Measurements from ENCODE around the gene SIT1. TPM values are rescaled to one million over a fixed set of nuclear protein-coding genes. Genes with fewer than 3 reads are reported as not detected.

SIT1 gene
- total RNA-seq, 2 donors from 2014 or later = 0.18 to 0.68 TPM

DNA sequence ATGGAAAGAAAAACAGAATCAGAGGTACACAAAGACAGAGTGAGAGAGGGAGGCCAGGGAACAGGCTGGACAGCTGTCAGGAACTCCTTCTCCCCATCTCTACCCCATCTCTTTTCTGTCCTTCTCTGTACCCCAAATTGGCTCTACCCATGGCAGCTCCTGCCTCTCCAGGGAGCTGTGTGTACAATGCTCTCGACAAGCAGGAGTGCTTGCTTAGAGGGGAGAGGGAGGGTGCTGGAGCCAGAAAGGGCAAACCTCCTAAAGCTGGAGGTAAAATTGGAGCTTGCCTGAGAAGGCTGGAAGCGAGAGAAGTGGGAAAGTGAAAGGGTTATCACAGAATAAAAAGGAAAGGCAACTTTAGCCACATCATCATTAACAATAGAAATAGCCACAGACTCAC is 32.6 kb upstream of the SIT1 start:
- TF ChIP-seq, protein P1, sequence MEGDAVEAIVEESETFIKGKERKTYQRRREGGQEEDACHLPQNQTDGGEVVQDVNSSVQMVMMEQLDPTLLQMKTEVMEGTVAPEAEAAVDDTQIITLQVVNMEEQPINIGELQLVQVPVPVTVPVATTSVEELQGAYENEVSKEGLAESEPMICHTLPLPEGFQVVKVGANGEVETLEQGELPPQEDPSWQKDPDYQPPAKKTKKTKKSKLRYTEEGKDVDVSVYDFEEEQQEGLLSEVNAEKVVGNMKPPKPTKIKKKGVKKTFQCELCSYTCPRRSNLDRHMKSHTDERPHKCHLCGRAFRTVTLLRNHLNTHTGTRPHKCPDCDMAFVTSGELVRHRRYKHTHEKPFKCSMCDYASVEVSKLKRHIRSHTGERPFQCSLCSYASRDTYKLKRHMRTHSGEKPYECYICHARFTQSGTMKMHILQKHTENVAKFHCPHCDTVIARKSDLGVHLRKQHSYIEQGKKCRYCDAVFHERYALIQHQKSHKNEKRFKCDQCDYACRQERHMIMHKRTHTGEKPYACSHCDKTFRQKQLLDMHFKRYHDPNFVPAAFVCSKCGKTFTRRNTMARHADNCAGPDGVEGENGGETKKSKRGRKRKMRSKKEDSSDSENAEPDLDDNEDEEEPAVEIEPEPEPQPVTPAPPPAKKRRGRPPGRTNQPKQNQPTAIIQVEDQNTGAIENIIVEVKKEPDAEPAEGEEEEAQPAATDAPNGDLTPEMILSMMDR (IDR thresholded peaks at IDR 0.05) = no peak
- TF ChIP-seq POLR2A (IDR thresholded peaks at IDR 0.05) (no peak), POLR2AphosphoS5 (IDR thresholded peaks at IDR 0.05) (no peak)
- Histone ChIP-seq H3K4me1 (replicated peaks) (no peaks in the 10 kb centered on the region), H3K9me3 (no peaks in the 10 kb centered on the region), H3K27me3 (replicated peaks; ENCODE audit: insufficient read depth) (no peaks in the 10 kb centered on the region), H3K4me3 (no peak overlapping the region), H3K27ac (no peak overlapping the region), H3K36me3 (no peaks in the 10 kb centered on the region)
- DNase-seq (ENCODE audit: low spot score) = no peak
- 66% methylated on average over 2 of the region's 2 CpGs for WGBS
- intact Hi-C loops (cut with DNase I) = no loop called here

DNA sequence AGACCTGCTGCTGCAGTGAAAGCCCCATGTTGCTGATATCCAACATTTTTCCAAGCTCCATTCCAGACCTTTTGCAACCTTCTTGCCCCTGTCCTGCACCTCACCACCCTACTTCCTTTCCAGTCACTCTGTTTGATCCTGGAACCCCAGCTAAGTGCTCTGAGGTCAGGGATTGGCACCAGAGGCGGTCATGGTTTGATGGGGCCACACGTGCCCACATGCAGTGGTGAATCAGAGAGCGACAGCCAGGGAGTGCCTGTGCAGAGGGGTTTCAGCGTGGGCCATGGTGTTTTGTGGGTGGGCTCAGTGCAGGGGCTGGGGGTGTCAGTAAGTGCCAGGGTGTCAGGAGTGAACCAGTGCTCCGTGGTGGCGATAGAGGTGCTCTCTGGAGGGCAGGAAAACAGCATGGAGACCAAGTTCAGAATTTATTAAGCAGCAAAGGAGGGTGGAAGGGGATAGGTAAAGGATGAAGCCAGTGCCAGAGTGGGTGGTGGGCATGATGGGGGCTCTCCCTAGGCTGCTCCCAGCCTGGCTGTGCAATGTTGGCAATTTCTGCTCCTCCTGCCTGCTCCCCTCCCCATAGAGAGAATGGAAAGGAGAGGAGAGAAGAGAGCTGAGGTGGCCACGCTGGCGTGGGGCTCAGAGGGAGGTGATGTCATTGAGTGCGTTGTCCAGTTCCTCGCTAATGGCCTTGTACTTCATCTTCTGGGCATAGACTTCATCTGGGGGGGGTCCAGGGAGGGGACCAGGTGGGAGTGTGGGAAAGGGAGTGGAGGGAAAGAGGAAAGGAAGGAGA is 32.0 kb upstream of the SIT1 start:
- no peaks in the 10 kb centered on the region for H3K4me1 ChIP-seq (replicated peaks)
- TF ChIP-seq POLR2AphosphoS5 (IDR thresholded peaks at IDR 0.05) = no peak
- no peak for TF ChIP-seq POLR2A (IDR thresholded peaks at IDR 0.05)
- TF ChIP-seq, protein P1 (IDR thresholded peaks at IDR 0.05) = no peak
- DNase-seq (ENCODE audit: low spot score) = no peak
- H3K4me3 ChIP-seq = no peak overlapping the region
- no peaks in the 10 kb centered on the region for H3K27me3 ChIP-seq (replicated peaks; ENCODE audit: insufficient read depth)
- no peak overlapping the region for H3K27ac ChIP-seq
- H3K9me3 ChIP-seq = no peaks in the 10 kb centered on the region
- WGBS = 74% methylated on average over 10 of the region's 10 CpGs
- no peaks in the 10 kb centered on the region for H3K36me3 ChIP-seq
- intact Hi-C loops (cut with DNase I) = no loop called here

GRCh38 chr9:35682051-35682450 is 31.3 kb upstream of the SIT1 start:
- H3K27me3 ChIP-seq (replicated peaks; ENCODE audit: insufficient read depth) = no peaks in the 10 kb centered on the region
- DNase-seq (ENCODE audit: low spot score) = no peak
- H3K9me3 ChIP-seq = no peaks in the 10 kb centered on the region
- no peak overlapping the region for H3K27ac ChIP-seq
- WGBS = 48% methylated on average over 6 of the region's 6 CpGs
- H3K4me1 ChIP-seq (replicated peaks) = no peaks in the 10 kb centered on the region
- intact Hi-C loops (cut with DNase I) = no loop called here
- TF ChIP-seq POLR2AphosphoS5 (IDR thresholded peaks at IDR 0.05) (peak; percentile 8), POLR2A (IDR thresholded peaks at IDR 0.05) (no peak)
- H3K36me3 ChIP-seq = no peaks in the 10 kb centered on the region
- H3K4me3 ChIP-seq = no peak overlapping the region

DNA sequence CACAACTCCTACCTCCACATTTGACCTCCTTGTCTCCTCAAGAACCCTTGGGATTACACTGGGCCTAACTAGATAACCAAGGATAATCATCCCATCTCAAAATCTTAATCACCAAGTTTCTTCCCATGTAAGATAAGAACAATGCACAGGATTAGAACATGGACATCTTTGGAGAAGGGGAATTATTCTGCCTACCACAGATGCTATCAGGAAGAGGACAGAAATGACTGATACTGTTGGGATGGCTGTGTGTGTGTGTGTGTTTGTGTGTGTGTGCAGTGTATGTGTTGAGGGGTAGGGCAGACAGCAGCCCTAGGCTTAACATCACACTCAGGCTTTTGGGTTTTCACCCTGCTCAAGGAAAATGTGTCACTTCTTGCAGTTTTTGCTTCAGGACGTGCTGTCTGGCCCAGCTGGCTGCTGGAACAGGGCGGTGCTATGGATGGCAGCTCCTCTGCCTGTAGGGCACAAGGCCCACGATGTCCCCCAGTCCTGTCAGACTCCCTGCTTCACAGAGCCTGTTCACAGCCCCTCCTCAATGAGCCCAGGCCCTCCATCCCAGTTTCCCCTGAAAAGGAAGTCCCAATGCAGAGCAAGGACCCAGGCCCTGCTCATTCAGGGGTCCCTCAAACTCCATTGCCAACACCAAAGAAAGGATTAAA is 30.7 kb upstream of the SIT1 start:
- H3K27ac ChIP-seq = no peak overlapping the region
- intact Hi-C loops (cut with DNase I) = no loop called here
- H3K4me1 ChIP-seq (replicated peaks) = no peaks in the 10 kb centered on the region
- 49% methylated on average over 3 of the region's 3 CpGs for WGBS
- no peaks in the 10 kb centered on the region for H3K27me3 ChIP-seq (replicated peaks; ENCODE audit: insufficient read depth)
- no peak overlapping the region for H3K4me3 ChIP-seq
- TF ChIP-seq, protein P1 (IDR thresholded peaks at IDR 0.05) = no peak
- TF ChIP-seq POLR2AphosphoS5 (IDR thresholded peaks at IDR 0.05) (no peak), POLR2A (IDR thresholded peaks at IDR 0.05) (no peak)
- no peaks in the 10 kb centered on the region for H3K9me3 ChIP-seq
- H3K36me3 ChIP-seq = no peaks in the 10 kb centered on the region
- no peak for DNase-seq (ENCODE audit: low spot score)

DNA sequence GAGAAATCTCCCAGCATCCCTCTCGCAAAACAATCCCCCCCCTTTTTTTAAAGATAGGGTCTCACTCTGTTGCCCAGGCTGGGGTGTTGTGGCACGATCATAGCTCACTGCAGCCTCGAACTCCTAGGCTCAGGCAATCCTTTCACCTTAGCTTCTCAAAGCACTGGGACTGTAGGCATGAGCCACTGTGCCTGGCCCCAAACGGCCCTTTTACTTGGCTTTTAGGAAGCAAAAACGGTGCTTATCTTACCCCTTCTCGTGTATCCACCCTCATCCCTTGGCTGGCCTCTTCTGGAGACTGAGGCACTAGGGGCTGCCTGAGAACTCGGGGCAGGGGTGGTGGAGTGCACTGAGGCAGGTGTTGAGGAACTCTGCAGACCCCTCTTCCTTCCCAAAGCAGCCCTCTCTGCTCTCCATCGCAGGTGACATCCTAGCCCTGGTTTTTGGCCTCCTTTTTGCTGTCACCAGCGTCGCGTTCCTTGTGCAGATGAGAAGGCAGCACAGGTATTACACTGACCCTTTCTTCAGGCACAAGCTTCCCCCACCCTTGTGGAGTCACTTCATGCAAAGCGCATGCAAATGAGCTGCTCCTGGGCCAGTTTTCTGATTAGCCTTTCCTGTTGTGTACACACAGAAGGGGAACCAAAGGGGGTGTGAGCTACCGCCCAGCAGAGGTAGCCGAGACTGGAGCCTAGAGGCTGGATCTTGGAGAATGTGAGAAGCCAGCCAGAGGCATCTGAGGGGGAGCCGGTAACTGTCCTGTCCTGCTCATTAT is 29.8 kb upstream of the SIT1 start:
- no peak for TF ChIP-seq POLR2AphosphoS5 (IDR thresholded peaks at IDR 0.05)
- TF ChIP-seq POLR2A (IDR thresholded peaks at IDR 0.05) = no peak
- TF ChIP-seq, protein P1 (IDR thresholded peaks at IDR 0.05) = no peak
- Histone ChIP-seq H3K36me3 (no peaks in the 10 kb centered on the region), H3K27me3 (replicated peaks; ENCODE audit: insufficient read depth) (no peaks in the 10 kb centered on the region), H3K4me3 (no peak overlapping the region), H3K9me3 (no peaks in the 10 kb centered on the region), H3K27ac (no peak overlapping the region), H3K4me1 (replicated peaks) (no peaks in the 10 kb centered on the region)
- 54% methylated on average over 15 of the region's 15 CpGs for WGBS
- DNase-seq (ENCODE audit: low spot score) = no peak
- intact Hi-C loops (cut with DNase I) = no loop called here

All from prostate gland (tissue), 2 donors.